Measurements from ENCODE around the gene WNK2. TPM values are rescaled to one million over a fixed set of nuclear protein-coding genes. Genes with fewer than 3 reads are reported as not detected.

The WNK2 gene
- total and polyA plus RNA-seq, 2 donors (not counting 3 experiments of a cell fraction or from before 2014, with no cell fraction given) = not detected

DNA sequence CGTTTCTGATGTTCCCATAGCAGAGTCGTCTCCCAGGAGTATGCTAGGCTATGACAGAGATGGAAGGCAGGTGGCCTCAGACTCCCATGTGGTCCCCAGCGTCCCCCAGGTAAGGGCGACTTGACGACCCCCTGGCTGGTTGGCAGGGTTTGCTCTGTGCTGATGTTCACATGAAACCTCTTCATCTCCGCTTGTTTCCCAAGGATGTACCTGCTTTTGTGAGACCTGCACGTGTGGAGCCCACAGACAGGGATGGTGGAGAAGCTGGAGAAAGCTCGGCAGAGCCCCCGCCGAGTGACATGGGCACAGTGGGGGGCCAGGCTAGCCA, 108.3 kb downstream of the WNK2 start:
- no peaks in the 10 kb centered on the region for H3K36me3 ChIP-seq (ENCODE audit: control insufficient read depth in 2 of 2, extremely low read depth in 1 of 2, insufficient read depth in 2 of 2, low read length in 2 of 2)
- no TSS peak for BruUV-seq (replicated peaks)
- TF ChIP-seq FOS (IDR thresholded peaks at IDR 0.05; ENCODE audit: borderline replicate concordance, insufficient read depth, low read length) (no peak), GATA2 (IDR thresholded peaks at IDR 0.05; ENCODE audit: insufficient read depth, insufficient read length, low read depth, low read length) (no peak), MYC (IDR thresholded peaks at IDR 0.05; ENCODE audit: low read depth, low read length) (no peak), POLR2AphosphoS5 (IDR thresholded peaks at IDR 0.05; ENCODE audit: insufficient read depth, low read depth, low read length) (no peak), EZH2 (IDR thresholded peaks at IDR 0.05; ENCODE audit: borderline replicate concordance, low read depth, low read length, severe bottlenecking) (no peak), JUN (IDR thresholded peaks at IDR 0.05; ENCODE audit: borderline replicate concordance, insufficient read depth, insufficient read length, low read depth) (no peak), POLR2A (IDR thresholded peaks at IDR 0.05; ENCODE audit: low read depth, low read length) (no peak)
- TF ChIP-seq, protein P1, sequence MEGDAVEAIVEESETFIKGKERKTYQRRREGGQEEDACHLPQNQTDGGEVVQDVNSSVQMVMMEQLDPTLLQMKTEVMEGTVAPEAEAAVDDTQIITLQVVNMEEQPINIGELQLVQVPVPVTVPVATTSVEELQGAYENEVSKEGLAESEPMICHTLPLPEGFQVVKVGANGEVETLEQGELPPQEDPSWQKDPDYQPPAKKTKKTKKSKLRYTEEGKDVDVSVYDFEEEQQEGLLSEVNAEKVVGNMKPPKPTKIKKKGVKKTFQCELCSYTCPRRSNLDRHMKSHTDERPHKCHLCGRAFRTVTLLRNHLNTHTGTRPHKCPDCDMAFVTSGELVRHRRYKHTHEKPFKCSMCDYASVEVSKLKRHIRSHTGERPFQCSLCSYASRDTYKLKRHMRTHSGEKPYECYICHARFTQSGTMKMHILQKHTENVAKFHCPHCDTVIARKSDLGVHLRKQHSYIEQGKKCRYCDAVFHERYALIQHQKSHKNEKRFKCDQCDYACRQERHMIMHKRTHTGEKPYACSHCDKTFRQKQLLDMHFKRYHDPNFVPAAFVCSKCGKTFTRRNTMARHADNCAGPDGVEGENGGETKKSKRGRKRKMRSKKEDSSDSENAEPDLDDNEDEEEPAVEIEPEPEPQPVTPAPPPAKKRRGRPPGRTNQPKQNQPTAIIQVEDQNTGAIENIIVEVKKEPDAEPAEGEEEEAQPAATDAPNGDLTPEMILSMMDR (IDR thresholded peaks at IDR 0.05; ENCODE audit: extremely low read depth in 1 of 2, insufficient read depth in 1 of 2, low read depth in 1 of 2, low read length in 2 of 2) = no peak
- no peak overlapping the region for H3K4me2 ChIP-seq (ENCODE audit: insufficient read depth, low read length)
- no peak overlapping the region for H2AFZ ChIP-seq (ENCODE audit: low read depth, low read length)
- dilution Hi-C loops (cut with MboI; ENCODE audit: extremely low pct_ligation_motif_present, low sequenced_read_pairs) = no loop called here
- intact Hi-C loops (cut with micrococcal nuclease) = no loop called here
- no peaks in the 10 kb centered on the region for H4K20me1 ChIP-seq (replicated peaks; ENCODE audit: control insufficient read depth, extremely low read depth, insufficient read depth, low read length)
- no peaks in the 10 kb centered on the region for H3K9me3 ChIP-seq (replicated peaks; ENCODE audit: control insufficient read depth, insufficient read depth, low read length)
- no peaks in the 10 kb centered on the region for H3K4me1 ChIP-seq (ENCODE audit: control insufficient read depth, extremely low read depth, insufficient read depth, low read length)
- H3K9me1 ChIP-seq (replicated peaks; ENCODE audit: control insufficient read depth, extremely low read depth, insufficient read depth, low read length) = no peaks in the 10 kb centered on the region
- ChIA-PET CTCF (no interaction called here), POLR2A (no interaction called here)
- H3K27ac ChIP-seq (ENCODE audit: insufficient read depth, low read depth, low read length) = no peak overlapping the region
- no peaks in the 10 kb centered on the region for H3K27me3 ChIP-seq (ENCODE audit: control insufficient read depth in 2 of 2, insufficient read depth in 2 of 2, low read length in 2 of 2)
- FAIRE-seq (no peak), DNase-seq (ENCODE audit: low read depth, low spot score) (no peak)
- no peaks in the 10 kb centered on the region for H3K79me2 ChIP-seq (ENCODE audit: control insufficient read depth, insufficient read depth, low read length)
- H3K9ac ChIP-seq (replicated peaks; ENCODE audit: extremely low read depth, insufficient read depth, low read length) = no peak overlapping the region
- H3K4me3 ChIP-seq (replicated peaks in 1 of 3; ENCODE audit: insufficient read depth in 1 of 3, low read depth in 1 of 3, low read length in 3 of 3) = no peak overlapping the region

Measured in endothelial cell of umbilical vein (primary cell).